ENCODE data around the gene DNASE1. TPM values are rescaled to one million over a fixed set of nuclear protein-coding genes. Genes with fewer than 3 reads are reported as not detected.

Gene DNASE1
- total and polyA plus RNA-seq, 9 of the 15 experiments (the other 6 are each of a cell fraction or from before 2014, with no cell fraction given): 0.53 to 10.1 (median 5.9) TPM

- TF ChIP-seq CTCFL (IDR thresholded peaks at IDR 0.05; ENCODE audit: borderline replicate concordance, insufficient read depth, low read depth, low read length, poor library complexity, severe bottlenecking) (no peak), ZNF140 (CRISPR knock-in tag; IDR thresholded peaks at IDR 0.05) (no peak), RERE (CRISPR knock-in tag; IDR thresholded peaks at IDR 0.05; ENCODE audit: borderline replicate concordance) (no peak), SMAD1 (IDR thresholded peaks at IDR 0.05; ENCODE audit: low read depth, low read length, partially characterized antibody) (no peak), ARID2 (IDR thresholded peaks at IDR 0.05) (no peak)
Observed at GRCh38 chr16:3606441-3606840, 48.0 kb upstream of the DNASE1 start (continued).
